Heart right ventricle (tissue), 16 donors: Measurements from ENCODE around the gene TICRR. TPM values are rescaled to one million over a fixed set of nuclear protein-coding genes. Genes with fewer than 3 reads are reported as not detected.
A peak's percentile ranks its signal among the peaks of the same experiment; 100 is the strongest.

ENCODE experiments used
- ATAC-seq, 8 donors: fragments of 200-7000 bp; cut with Tn5 transposase; one replicate each; pipeline ENCODE4 v1.9.1; 2020; ENCODE audit warnings: mild to moderate bottlenecking in 8 of 8, moderate library complexity in 8 of 8, moderate number of reproducible peaks in 1 of 8
- DNase-seq, 2 donors: peaks; one replicate each; pipeline ENCODE4 v3.0.0-alpha.2; 2020
- H3K27ac ChIP-seq, 10 donors: fragments of 200-600 bp; sonication (generic) in 2 of 10; one replicate each; pipeline versions ENCODE4 v1.5.0 to v1.8.0; 2020 to 2022; ENCODE audit warnings: mild to moderate bottlenecking in 3 of 10
- H3K27me3 ChIP-seq, 7 donors: fragments of 200-600 bp; one replicate each; pipeline ENCODE4 v1.8.0; 2021 to 2022; ENCODE audit warnings: mild to moderate bottlenecking in 2 of 7
- H3K36me3 ChIP-seq, 9 donors: fragments of 200-600 bp; sonication (generic) in 1 of 9; one replicate each; pipeline versions ENCODE4 v1.5.0 to v1.8.0; 2020 to 2022; ENCODE audit warnings: mild to moderate bottlenecking in 2 of 9
- H3K4me1 ChIP-seq, 9 donors: fragments of 200-600 bp; sonication (generic) in 1 of 9; one replicate each; pipeline versions ENCODE4 v1.5.0 to v1.8.0; 2020 to 2022; ENCODE audit warnings: mild to moderate bottlenecking in 4 of 9
- H3K4me3 ChIP-seq, 10 donors: fragments of 200-600 bp; sonication (generic) in 2 of 10; one replicate each; pipeline versions ENCODE4 v1.5.0 to v1.8.0; 2020 to 2022; ENCODE audit warnings: mild to moderate bottlenecking in 7 of 10, moderate library complexity in 2 of 10
- H3K9me3 ChIP-seq, 11 donors: fragments of 200-600 bp in 10 of 11; sonication (generic) in 2 of 11; one replicate each; pipeline versions ENCODE4 v1.5.0 to v1.8.0; 2013 to 2022; ENCODE audit warnings: mild to moderate bottlenecking in 2 of 11, control low read depth in 1 of 11, moderate library complexity in 1 of 11
- WGBS, 2 donors: extraction: QIAGEN DNeasy Blood & Tissue Kit; methylation state at CpG; one replicate each; pipeline ENCODE4 v1.1.7; 2013; ENCODE audit warnings: inconsistent platforms in 1 of 2; 5-methylcytosine and 5-hydroxymethylcytosine counted together
- intact Hi-C, 10 donors: fragments of 100-400 bp; cut with DNase I; formaldehyde crosslinking; loops; one replicate each; pipeline versions ENCODE4 v1.11.1 to v1.14.2; 2022
- polyA plus RNA-seq, 2 donors: library from polyadenylated mRNA; stranded (reverse); fragments of 200-250 nt; gene quantifications; one replicate each; pipeline ENCODE4 v1.2.3, GENCODE V29; 2013
- total RNA-seq, 10 donors: library from RNA; stranded (reverse); fragmentation: NEBNext Ultra II Directional in 3 of 10; extraction: Animal tissue kit (Norgen Biotek cat#: 25700) in 3 of 10; gene quantifications; one replicate each; pipeline versions ENCODE4 v1.2.1 to v1.2.4, GENCODE V29; 2021 to 2023
- TF ChIP-seq, protein P1 (sequence below), 9 donors: fragments of 200-600 bp; sonication (generic) in 2 of 9; IDR thresholded peaks; one replicate each; pipeline versions ENCODE4 v1.5.0 to v1.8.0; 2021 to 2022; ENCODE audit warnings: antibody characterized with exemption in 9 of 9, mild to moderate bottlenecking in 5 of 9, moderate library complexity in 1 of 9
- donor health status: Arrhythmogenic right ventricular cardiomyopathy.
- donor health status: ischemic (EF 13 %, LVEDD 7.1; RV severe dilation, severe dysfunction).
- donor health status: healthy with polysubstance abuse.
- donor health status: DM: no; HTN: yes; CAD: no.
- donor health status: DM: no; HTN: no; CAD: no.
- donor health status: ischemic (EF 25% LVEDD 6.9; RV normal size, moderate dysfunction).
- donor health status: ischemic (EF 25% LVEDD 5.7; RV mildly dilated, moderate dysfunction).
- donor health status: healthy.
- donor health status: DM: yes; HTN: yes; CAD: no.
- donor health status: Ischemic cardiomyopathy.
- donor health status: ischemic (EF 35%, LVEDD 5.7; RV mildly dilated, moderate dysfunction).
- donor health status: nonischemic (EF 11% LVEDD 7.7; RV severe dilation, severe dysfunction).
- donor health status: DM: yes; HTN: yes; CAD: no.
- donor health status: PGD.
- donor health status: ischemic (EF 29% LVEDD 5.4; RV normal size, mild dysfunction).
- donor health status: nonischemic (EF 23%, LVEDD 6.1; RV moderate dilation, normal function).

Gene TICRR
- total and polyA plus RNA-seq, 12 donors = under 0.01 to 0.93 (median 0.05) TPM; not detected in 6

DNA sequence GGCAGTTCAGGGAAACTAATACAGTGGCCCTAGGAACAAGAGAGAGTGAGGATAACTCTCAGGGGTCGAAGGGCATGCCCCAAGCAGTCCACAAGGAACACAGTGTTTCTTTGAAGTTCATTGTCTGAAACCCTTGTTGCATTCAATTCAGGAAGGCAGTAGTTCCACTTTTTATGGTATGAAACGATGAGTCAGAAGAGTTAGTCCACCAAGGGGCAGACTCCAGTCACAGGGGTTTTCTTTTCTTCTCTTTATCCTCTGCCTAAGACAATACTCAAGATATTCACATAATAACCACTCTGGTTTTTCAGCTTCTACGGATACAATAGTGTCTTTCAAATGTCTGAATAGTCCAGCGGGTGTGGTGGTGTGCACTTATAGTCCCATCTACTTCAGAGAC lies 23.7 kb upstream of the TICRR start:
- DNase-seq (no peak), ATAC-seq (no peak)
- WGBS, 2 donors = 67 to 73% methylated on average over 4 of the region's 4 CpGs
- Histone ChIP-seq H3K9me3 (no peaks in the 10 kb centered on the region), H3K36me3 (no peaks in the 10 kb centered on the region), H3K4me3 (no peak overlapping the region), H3K27me3 (peaks cover 0 to 26% (median 3%) of the 10 kb centered on the region in 7 donors), H3K4me1 (no peaks in the 10 kb centered on the region), H3K27ac (no peak overlapping the region)
- intact Hi-C loops = loop anchor here in 3 of 10 donors (5.0 to 10.0 kb wide), 2 partner anchors 194 to 197 kb away; no protein-coding TSS in a partner anchor
- TF ChIP-seq, protein P1, sequence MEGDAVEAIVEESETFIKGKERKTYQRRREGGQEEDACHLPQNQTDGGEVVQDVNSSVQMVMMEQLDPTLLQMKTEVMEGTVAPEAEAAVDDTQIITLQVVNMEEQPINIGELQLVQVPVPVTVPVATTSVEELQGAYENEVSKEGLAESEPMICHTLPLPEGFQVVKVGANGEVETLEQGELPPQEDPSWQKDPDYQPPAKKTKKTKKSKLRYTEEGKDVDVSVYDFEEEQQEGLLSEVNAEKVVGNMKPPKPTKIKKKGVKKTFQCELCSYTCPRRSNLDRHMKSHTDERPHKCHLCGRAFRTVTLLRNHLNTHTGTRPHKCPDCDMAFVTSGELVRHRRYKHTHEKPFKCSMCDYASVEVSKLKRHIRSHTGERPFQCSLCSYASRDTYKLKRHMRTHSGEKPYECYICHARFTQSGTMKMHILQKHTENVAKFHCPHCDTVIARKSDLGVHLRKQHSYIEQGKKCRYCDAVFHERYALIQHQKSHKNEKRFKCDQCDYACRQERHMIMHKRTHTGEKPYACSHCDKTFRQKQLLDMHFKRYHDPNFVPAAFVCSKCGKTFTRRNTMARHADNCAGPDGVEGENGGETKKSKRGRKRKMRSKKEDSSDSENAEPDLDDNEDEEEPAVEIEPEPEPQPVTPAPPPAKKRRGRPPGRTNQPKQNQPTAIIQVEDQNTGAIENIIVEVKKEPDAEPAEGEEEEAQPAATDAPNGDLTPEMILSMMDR (IDR thresholded peaks at IDR 0.05) = no peak

- no peaks in the 10 kb centered on the region for H3K4me1 ChIP-seq
- WGBS, 2 donors = 93 to 95% methylated on average over 3 of the region's 3 CpGs
- no peaks in the 10 kb centered on the region for H3K9me3 ChIP-seq
- H3K4me3 ChIP-seq = no peak overlapping the region
- H3K27ac ChIP-seq = no peak overlapping the region
- no peak for DNase-seq
- TF ChIP-seq, protein P1 (IDR thresholded peaks at IDR 0.05) = no peak
- H3K27me3 ChIP-seq = peaks cover 0 to 20% (median 4%) of the 10 kb centered on the region in 7 donors
- intact Hi-C loops = loop anchor here in 3 of 10 donors (5.0 to 10.0 kb wide), 2 partner anchors 196 to 199 kb away; no protein-coding TSS in a partner anchor
- ATAC-seq = no peak
- no peaks in the 10 kb centered on the region for H3K36me3 ChIP-seq
These were observed 21.6 kb upstream of the TICRR start for GRCh38 chr15:89553632-89554031.

DNA sequence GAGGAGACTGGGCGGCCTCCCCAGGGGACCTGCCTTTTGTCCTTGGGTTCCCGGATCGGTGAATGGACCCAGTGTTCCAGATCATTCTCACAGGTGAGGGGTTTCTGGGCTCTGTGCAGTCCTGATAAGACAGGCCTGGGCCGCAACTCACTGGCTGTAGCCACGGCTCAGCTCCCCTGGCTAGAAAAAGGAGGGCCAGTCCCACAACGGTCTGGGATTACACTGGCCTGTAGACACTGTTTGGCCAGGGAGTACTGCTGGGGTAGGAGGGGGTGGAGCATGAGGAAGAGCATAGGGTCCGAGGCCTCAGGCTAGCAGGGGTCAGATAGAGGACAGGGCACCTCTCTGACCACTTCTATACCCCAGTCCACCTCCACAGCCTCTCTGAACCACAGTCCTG lies 21.0 kb upstream of the TICRR start:
- no peaks in the 10 kb centered on the region for H3K9me3 ChIP-seq
- WGBS, 2 donors = 59 to 61% methylated on average over 7 of the region's 7 CpGs
- intact Hi-C loops = loop anchor here in 3 of 10 donors (5.0 to 10.0 kb wide), 2 partner anchors 197 to 199 kb away; no protein-coding TSS in a partner anchor
- TF ChIP-seq, protein P1 (IDR thresholded peaks at IDR 0.05) = no peak
- peaks cover 0 to 23% (median 10%) of the 10 kb centered on the region in 7 donors for H3K27me3 ChIP-seq
- H3K4me1 ChIP-seq = no peaks in the 10 kb centered on the region
- H3K27ac ChIP-seq = no peak overlapping the region
- H3K36me3 ChIP-seq = no peaks in the 10 kb centered on the region
- ATAC-seq (peak in 1 of 8 donors; percentile 13), DNase-seq (no peak)
- no peak overlapping the region for H3K4me3 ChIP-seq

GRCh38 chr15:89555768-89556167 lies 19.5 kb upstream of the TICRR start:
- 71 to 82% methylated on average over 5 of the region's 5 CpGs for WGBS, 2 donors
- Histone ChIP-seq H3K9me3 (no peaks in the 10 kb centered on the region), H3K4me3 (no peak overlapping the region), H3K27ac (no peak overlapping the region), H3K27me3 (peaks cover 0 to 38% (median 22%) of the 10 kb centered on the region in 7 donors), H3K36me3 (no peaks in the 10 kb centered on the region), H3K4me1 (no peaks in the 10 kb centered on the region)
- TF ChIP-seq, protein P1 (IDR thresholded peaks at IDR 0.05) = no peak
- intact Hi-C loops = loop anchor here in 2 of 10 donors (10.0 kb wide), 1 partner anchor 201 kb away; no protein-coding TSS in a partner anchor
- DNase-seq (no peak), ATAC-seq (no peak)
